Neural crest cell (in vitro differentiated cells): ENCODE results near the gene XPO6. TPM values are rescaled to one million over a fixed set of nuclear protein-coding genes. Genes with fewer than 3 reads are reported as not detected.

Source experiments
- DNase-seq: peaks from one replicate; pipeline ENCODE4 v3.0.0; 2021; ENCODE audit warnings: low read depth, mixed read lengths, low spot score
- H3K27ac Mint-ChIP-seq: one replicate; pipeline ENCODE4 v1.8.0; 2021; ENCODE audit warnings: mild to moderate bottlenecking, mixed read lengths; ENCODE audit not compliant: unreplicated experiment
- H3K27me3 Mint-ChIP-seq: 2 replicates; pipeline ENCODE4 v1.8.0; 2021; ENCODE audit warnings: low read depth, mild to moderate bottlenecking, mixed read lengths
- H3K36me3 Mint-ChIP-seq: 2 replicates; pipeline ENCODE4 v1.8.0; 2021; ENCODE audit warnings: low read depth, mild to moderate bottlenecking, mixed read lengths
- H3K4me1 Mint-ChIP-seq: 2 replicates; pipeline ENCODE4 v1.8.0; 2021; ENCODE audit warnings: mixed read lengths
- H3K4me3 Mint-ChIP-seq: one replicate; pipeline ENCODE4 v1.8.0; 2021; ENCODE audit warnings: mild to moderate bottlenecking, mixed read lengths
- H3K9me3 Mint-ChIP-seq: 2 replicates; pipeline ENCODE4 v1.8.0; 2021; ENCODE audit warnings: mixed read lengths
- total RNA-seq: library from RNA; stranded (reverse); gene quantifications from 2 replicates; pipeline ENCODE4 v1.2.1, GENCODE V29; 2021
- TF ChIP-seq, protein P1 (sequence below): fragments of 200-600 bp; sonication (generic); conservative IDR thresholded peaks from 2 replicates; pipeline ENCODE4 v1.5.0; 2021; ENCODE audit warnings: antibody characterized with exemption, mild to moderate bottlenecking

The XPO6 gene
- total RNA-seq, 1 donor from 2014 or later, result 146 TPM

DNA sequence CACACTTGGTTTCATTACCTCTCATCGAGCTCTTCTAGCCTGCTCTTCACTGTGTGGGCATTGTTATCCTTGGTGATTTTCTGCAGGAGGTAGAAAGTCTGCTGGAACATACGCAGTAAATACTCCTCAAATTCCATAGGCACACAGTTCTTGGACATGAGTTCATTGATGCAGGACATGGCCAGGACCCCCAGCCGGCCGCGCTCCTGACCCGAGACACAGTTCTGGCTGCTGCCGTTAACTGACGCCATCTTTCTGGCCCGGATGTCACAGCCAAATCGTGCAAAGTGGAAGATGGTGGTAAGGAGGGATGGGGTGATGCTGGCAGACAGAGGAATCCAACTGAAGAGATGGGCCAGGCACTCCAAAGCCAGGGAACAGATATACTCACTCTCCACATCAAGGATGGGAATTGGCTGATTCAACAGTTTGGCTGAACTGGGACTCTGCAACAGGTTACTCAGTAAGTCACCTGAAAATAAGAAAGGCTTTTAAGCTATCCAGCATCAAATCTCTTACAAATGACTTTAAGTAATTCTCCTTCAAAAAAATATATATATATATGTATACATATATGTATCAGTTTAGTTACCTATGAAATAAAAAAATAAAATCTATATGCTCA, 55.6 kb downstream of the XPO6 start:
- Mint-ChIP-seq H3K27me3 (no peaks in the 10 kb centered on the region), H3K4me3 (no peak overlapping the region), H3K27ac (no peak overlapping the region), H3K9me3 (no peaks in the 10 kb centered on the region), H3K4me1 (no peaks in the 10 kb centered on the region), H3K36me3 (peaks cover 12% of the 10 kb centered on the region)
- no peak for DNase-seq
- TF ChIP-seq, protein P1, sequence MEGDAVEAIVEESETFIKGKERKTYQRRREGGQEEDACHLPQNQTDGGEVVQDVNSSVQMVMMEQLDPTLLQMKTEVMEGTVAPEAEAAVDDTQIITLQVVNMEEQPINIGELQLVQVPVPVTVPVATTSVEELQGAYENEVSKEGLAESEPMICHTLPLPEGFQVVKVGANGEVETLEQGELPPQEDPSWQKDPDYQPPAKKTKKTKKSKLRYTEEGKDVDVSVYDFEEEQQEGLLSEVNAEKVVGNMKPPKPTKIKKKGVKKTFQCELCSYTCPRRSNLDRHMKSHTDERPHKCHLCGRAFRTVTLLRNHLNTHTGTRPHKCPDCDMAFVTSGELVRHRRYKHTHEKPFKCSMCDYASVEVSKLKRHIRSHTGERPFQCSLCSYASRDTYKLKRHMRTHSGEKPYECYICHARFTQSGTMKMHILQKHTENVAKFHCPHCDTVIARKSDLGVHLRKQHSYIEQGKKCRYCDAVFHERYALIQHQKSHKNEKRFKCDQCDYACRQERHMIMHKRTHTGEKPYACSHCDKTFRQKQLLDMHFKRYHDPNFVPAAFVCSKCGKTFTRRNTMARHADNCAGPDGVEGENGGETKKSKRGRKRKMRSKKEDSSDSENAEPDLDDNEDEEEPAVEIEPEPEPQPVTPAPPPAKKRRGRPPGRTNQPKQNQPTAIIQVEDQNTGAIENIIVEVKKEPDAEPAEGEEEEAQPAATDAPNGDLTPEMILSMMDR, result no peak

DNA sequence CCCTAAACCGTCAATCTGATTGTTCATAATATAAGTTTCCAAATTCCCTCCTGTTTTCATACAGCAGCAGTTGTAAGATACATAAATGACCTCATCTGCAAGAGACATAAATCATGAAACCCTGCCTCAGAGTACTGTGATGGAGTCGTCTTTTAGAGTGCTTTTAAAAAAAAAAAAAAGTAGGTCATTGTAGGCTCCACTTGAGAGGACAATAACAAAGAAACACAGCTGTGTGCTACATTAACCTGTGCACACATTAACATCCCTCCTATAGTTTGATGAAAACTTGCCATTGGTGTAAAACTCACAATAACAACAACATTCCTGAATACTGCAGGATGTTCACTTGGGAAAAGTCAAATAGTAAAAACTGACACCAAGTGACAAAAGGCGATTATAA, 56.5 kb downstream of the XPO6 start:
- Mint-ChIP-seq H3K36me3 (peaks cover 18% of the 10 kb centered on the region), H3K27ac (peak overlapping the region; percentile 5)

DNA sequence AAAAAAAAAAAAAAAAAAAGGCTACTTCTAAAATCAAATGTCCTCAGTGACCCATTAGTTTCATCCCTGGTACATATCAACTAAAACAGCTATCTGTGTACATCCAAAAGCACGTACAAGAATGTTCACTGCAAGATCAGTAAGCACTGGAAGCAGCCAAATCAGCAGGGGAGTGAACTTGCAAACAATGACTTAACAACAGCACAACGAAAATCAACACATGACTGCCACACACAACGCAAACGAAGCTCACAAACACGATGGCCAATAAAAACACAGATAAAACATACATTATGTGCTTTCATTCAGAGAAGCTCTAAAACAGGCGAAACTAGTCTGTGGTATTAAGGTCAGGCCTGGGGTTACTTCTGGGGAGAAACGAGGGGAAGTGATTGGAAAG, 60.6 kb downstream of the XPO6 start:
- Mint-ChIP-seq H3K4me1 (no peaks in the 10 kb centered on the region), H3K27ac (no peak overlapping the region), H3K27me3 (no peaks in the 10 kb centered on the region), H3K4me3 (no peak overlapping the region), H3K9me3 (no peaks in the 10 kb centered on the region), H3K36me3 (peaks cover 20% of the 10 kb centered on the region)
- TF ChIP-seq, protein P1, result no peak
- no peak for DNase-seq

More for the DNA sequence above, 56.5 kb downstream of the XPO6 start:
- Mint-ChIP-seq H3K4me1 (no peaks in the 10 kb centered on the region), H3K9me3 (no peaks in the 10 kb centered on the region), H3K27me3 (no peaks in the 10 kb centered on the region), H3K4me3 (no peak overlapping the region)
- TF ChIP-seq, protein P1, result no peak
- no peak for DNase-seq

DNA sequence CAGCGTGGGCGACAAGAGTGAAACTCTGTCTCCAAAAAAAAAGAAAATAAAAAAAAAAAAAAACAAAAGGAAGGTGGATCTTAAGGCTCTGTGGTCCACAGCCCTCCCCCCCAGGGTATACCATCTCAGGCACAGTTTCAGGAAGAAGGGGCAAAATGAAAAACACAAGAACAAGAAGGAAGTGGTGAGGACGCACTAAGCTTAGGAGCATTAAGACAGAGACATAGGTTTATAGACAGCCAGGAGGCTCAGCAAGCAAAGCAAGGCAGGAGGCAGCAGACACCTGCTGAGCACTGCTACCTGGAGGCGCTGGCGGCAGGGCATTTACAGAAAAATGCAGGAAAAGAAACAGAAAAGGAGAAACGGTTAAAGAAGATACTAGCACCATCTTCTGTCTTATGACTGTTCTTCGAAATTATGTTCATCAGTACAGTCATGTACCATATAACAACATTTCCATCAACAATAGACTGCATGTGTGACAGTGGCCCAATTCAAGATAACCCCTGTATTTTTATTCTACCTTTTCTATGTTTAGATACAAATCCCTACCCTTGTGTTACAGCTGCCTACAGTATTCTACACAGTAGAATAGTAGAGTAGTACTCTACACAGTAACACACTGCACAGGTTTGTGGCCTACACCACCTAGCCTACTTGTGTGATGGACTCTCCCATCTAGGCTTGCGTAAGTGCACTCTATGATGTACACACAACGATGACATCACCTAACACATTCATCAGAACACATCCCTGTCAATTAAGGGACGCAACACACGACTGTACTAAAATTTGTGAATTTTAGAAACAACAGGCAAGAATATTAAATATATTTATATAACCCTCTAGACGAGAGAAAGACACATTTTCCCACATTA, 62.5 kb downstream of the XPO6 start:
- DNase-seq, result no peak
- TF ChIP-seq, protein P1, result no peak
- Mint-ChIP-seq H3K27ac (no peak overlapping the region), H3K4me3 (no peak overlapping the region), H3K27me3 (no peaks in the 10 kb centered on the region), H3K9me3 (no peaks in the 10 kb centered on the region), H3K36me3 (peaks cover 16% of the 10 kb centered on the region), H3K4me1 (peaks cover 12% of the 10 kb centered on the region)

DNA sequence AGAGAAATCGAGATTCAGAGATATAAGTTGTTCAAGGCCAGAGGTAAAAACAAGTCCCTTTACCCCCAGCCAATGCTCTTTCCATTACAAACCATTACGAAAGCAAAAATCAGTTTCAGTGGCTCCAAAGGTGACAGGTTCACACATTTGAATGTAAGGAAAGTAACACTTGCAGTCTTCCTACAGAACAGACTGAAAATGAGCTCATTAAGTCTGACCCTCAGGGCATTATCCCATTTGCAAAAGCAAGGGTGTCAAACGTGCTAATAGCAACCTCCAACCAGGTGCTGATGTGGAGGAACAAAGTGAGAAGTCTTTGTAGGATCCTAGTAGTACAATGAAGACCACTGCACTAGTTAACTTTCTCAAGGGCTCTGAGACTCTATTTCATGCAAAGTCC, 65.2 kb downstream of the XPO6 start:
- no peak for DNase-seq
- H3K4me3 Mint-ChIP-seq, result no peak overlapping the region
- peaks cover 12% of the 10 kb centered on the region for H3K4me1 Mint-ChIP-seq
- TF ChIP-seq, protein P1, result no peak
- H3K27ac Mint-ChIP-seq, result no peak overlapping the region
- H3K9me3 Mint-ChIP-seq, result no peaks in the 10 kb centered on the region
- H3K36me3 Mint-ChIP-seq, result peaks cover 18% of the 10 kb centered on the region
- no peaks in the 10 kb centered on the region for H3K27me3 Mint-ChIP-seq
